K562 (cell line): ENCODE data around the gene RAB6B. TPM values are rescaled to one million over a fixed set of nuclear protein-coding genes. Genes with fewer than 3 reads are reported as not detected.

ENCODE experiments used
- ARID1B ChIP-seq: fragments of 450-650 bp; IDR thresholded peaks from 2 replicates; pipeline ENCODE4 v1.6.1; 2016; ENCODE audit warnings: antibody characterized with exemption, mild to moderate bottlenecking, inconsistent platforms
- ATF7 ChIP-seq: fragments of 450-650 bp; IDR thresholded peaks from 2 replicates; pipeline ENCODE4 v1.7.1; 2014; ENCODE audit warnings: mild to moderate bottlenecking, moderate library complexity
- CC2D1A ChIP-seq: fragments of 450-650 bp; IDR thresholded peaks from 2 replicates; pipeline ENCODE4 v1.6.1; 2017; ENCODE audit warnings: mild to moderate bottlenecking
- CXXC5 ChIP-seq: fragments of 250-450 bp; sonication (Bioruptor Pico); IDR thresholded peaks from 2 replicates; pipeline ENCODE4 v1.8.0; 2022; ENCODE audit warnings: inconsistent platforms, mild to moderate bottlenecking, moderate library complexity
- DPF2 ChIP-seq: fragments of 450-650 bp; IDR thresholded peaks from 2 replicates; pipeline ENCODE4 v1.6.1; 2016
- EP300 ChIP-seq: IDR thresholded peaks from 2 replicates; pipeline ENCODE4 v1.6.1; 2012; ENCODE audit warnings: low read length, improper control_type of control experiment
- GATA2 ChIP-seq: sonication (generic); formaldehyde crosslinking; IDR thresholded peaks from 2 replicates; pipeline ENCODE4 v1.4.0; 2020; ENCODE audit warnings: mild to moderate bottlenecking, missing genetic modification reagents
- JUN ChIP-seq, 2 experiments: sonication (generic) in 1 of 2; formaldehyde crosslinking in 1 of 2; IDR thresholded peaks; 2 replicates each; pipeline versions ENCODE4 v1.6.1 to v1.8.0; 2012 to 2022; ENCODE audit warnings: borderline replicate concordance in 2 of 2, mild to moderate bottlenecking in 2 of 2, improper control_type of control experiment in 1 of 2, low read depth in 1 of 2, low read length in 1 of 2, missing genetic modification reagents in 1 of 2
- MNT ChIP-seq, 2 experiments: fragments of 450-650 bp; conservative IDR thresholded peaks; 2 replicates each; pipeline ENCODE4 v1.6.1; 2017; ENCODE audit warnings: mild to moderate bottlenecking in 2 of 2, moderate library complexity in 2 of 2
- MYNN ChIP-seq, 2 experiments: sonication (generic); formaldehyde crosslinking in 1 of 2; IDR thresholded peaks; 2 replicates each; pipeline versions ENCODE4 v1.5.0 to v1.6.1; 2016 to 2020; ENCODE audit warnings: antibody characterized with exemption in 1 of 2, missing genetic modification reagents in 1 of 2
- NFIC ChIP-seq: fragments of 450-650 bp; IDR thresholded peaks from 2 replicates; pipeline ENCODE4 v1.6.1; 2017; ENCODE audit warnings: mild to moderate bottlenecking, inconsistent platforms
- POLR2AphosphoS5 ChIP-seq: IDR thresholded peaks from 2 replicates; pipeline ENCODE4 v1.6.1; 2011; ENCODE audit warnings: mild to moderate bottlenecking, low read depth, low read length, moderate library complexity; ENCODE audit not compliant: control insufficient read depth, insufficient read depth
- SMARCA4 ChIP-seq: fragments of 450-650 bp; IDR thresholded peaks from 2 replicates; pipeline ENCODE4 v1.6.1; 2016
- SMARCC2 ChIP-seq: fragments of 450-650 bp; IDR thresholded peaks from 2 replicates; pipeline ENCODE4 v1.6.1; 2017; ENCODE audit warnings: antibody characterized with exemption, moderate library complexity, mild to moderate bottlenecking, low read depth
- TEAD4 ChIP-seq, 2 experiments: sonication (generic) in 1 of 2; formaldehyde crosslinking in 1 of 2; IDR thresholded peaks; 2 replicates each; pipeline versions ENCODE4 v1.6.1 to v1.8.0; 2012 to 2022; ENCODE audit warnings: borderline replicate concordance in 1 of 2, inconsistent platforms in 1 of 2, low read length in 1 of 2, mild to moderate bottlenecking in 1 of 2, missing genetic modification reagents in 1 of 2
- TRIM24 ChIP-seq, 2 experiments: fragments of 450-650 bp; IDR thresholded peaks; 2 replicates each; pipeline ENCODE4 v1.6.1; 2016
- ZFX ChIP-seq: sonication (generic); formaldehyde crosslinking; IDR thresholded peaks from 2 replicates; pipeline ENCODE4 v1.8.0; 2022; ENCODE audit warnings: mild to moderate bottlenecking, missing genetic modification reagents, moderate library complexity
- ZNF146 ChIP-seq: IDR thresholded peaks from one replicate; pipeline ENCODE4 v1.6.1; 2018; ENCODE audit warnings: missing compliant biosample characterization; ENCODE audit not compliant: unreplicated experiment
- ZNF644 ChIP-seq: fragments of 200-800 bp; sonication (Bioruptor generic); IDR thresholded peaks from 2 replicates; pipeline ENCODE4 v1.6.1; 2016; ENCODE audit warnings: low read depth, missing genetic modification characterization, missing compliant biosample characterization
- ZNF695 ChIP-seq: fragments of 450-650 bp; formaldehyde crosslinking; IDR thresholded peaks from 2 replicates; pipeline ENCODE4 v1.4.0; 2020; ENCODE audit warnings: mild to moderate bottlenecking, moderate library complexity
- polyA plus RNA-seq, 8 experiments: library from polyadenylated mRNA; depleted of rRNA in 4 of 8; stranded (reverse) in 5 of 8; unstranded in 3 of 8; fragments of >200 nt; fragmentation: Nextera tagmentation in 2 of 8; fragmentation: Illumina TruSeq in 1 of 8; extraction: Ambion mirVana in 2 of 8; extraction: Trizol in 1 of 8; gene quantifications; 2 replicates each; pipeline versions ENCODE4 v1.2.1 to v1.2.3, GENCODE V29; 2011 to 2014; ENCODE audit warnings: inconsistent platforms in 1 of 8, missing spikeins in 1 of 8
- total RNA-seq, 7 experiments: library from RNA; depleted of rRNA in 6 of 7; stranded (reverse); fragments of >200 nt in 6 of 7; fragmentation: Illumina TruSeq in 2 of 7; extraction: Trizol in 2 of 7; gene quantifications; 2 replicates each; pipeline versions ENCODE4 v1.2.1 to v1.2.3, GENCODE V29; 2011 to 2021; ENCODE audit warnings: low replicate concordance in 1 of 7
- TF ChIP-seq, protein P1 (sequence below): sonication (generic); formaldehyde crosslinking; IDR thresholded peaks from 2 replicates; pipeline ENCODE4 v1.8.0; 2022; ENCODE audit warnings: missing genetic modification reagents, mild to moderate bottlenecking, moderate library complexity, borderline replicate concordance
- TF ChIP-seq, protein P2 (sequence below): fragments of 250-450 bp; sonication (Bioruptor Pico); IDR thresholded peaks from 2 replicates; pipeline ENCODE4 v1.5.0; 2020; ENCODE audit warnings: mild to moderate bottlenecking

RAB6B gene
- total and polyA plus RNA-seq, 9 of the 15 experiments (the other 6 are each of a cell fraction or from before 2014, with no cell fraction given), result 0.60 to 18.1 (median 1.5) TPM

- TF ChIP-seq GATA2, result peak; percentile 85
- TF ChIP-seq ZNF695 (CRISPR knock-in tag), result no peak
- peak in 1 of 2 experiments; percentile 56; a peak in 2 of 4 replicates for TF ChIP-seq TRIM24 (IDR thresholded peaks at IDR 0.05)
- TF ChIP-seq POLR2AphosphoS5, result peak; percentile 54; the same call in 1 of the 2 replicates
- TF ChIP-seq CC2D1A, result peak; percentile 15; the same call in 1 of the 2 replicates
- peak; percentile 85 for TF ChIP-seq ATF7
- no peak for TF ChIP-seq ZNF146 (CRISPR knock-in tag)
- peak; percentile 22; the same call in 1 of the 2 replicates for TF ChIP-seq EP300
- peak; percentile 88 for TF ChIP-seq ARID1B
- TF ChIP-seq ZFX (CRISPR knock-in tag), result 0 out of 2 replicates have a peak, but pooled peaks have one; percentile 5
- TF ChIP-seq NFIC, result peak; percentile 90
- TF ChIP-seq, protein P1, sequence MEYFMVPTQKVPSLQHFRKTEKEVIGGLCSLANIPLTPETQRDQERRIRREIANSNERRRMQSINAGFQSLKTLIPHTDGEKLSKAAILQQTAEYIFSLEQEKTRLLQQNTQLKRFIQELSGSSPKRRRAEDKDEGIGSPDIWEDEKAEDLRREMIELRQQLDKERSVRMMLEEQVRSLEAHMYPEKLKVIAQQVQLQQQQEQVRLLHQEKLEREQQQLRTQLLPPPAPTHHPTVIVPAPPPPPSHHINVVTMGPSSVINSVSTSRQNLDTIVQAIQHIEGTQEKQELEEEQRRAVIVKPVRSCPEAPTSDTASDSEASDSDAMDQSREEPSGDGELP (CRISPR knock-in tag), result peak; percentile 98
- TF ChIP-seq SMARCC2, result peak; percentile 51; the same call in 1 of the 2 replicates
- TF ChIP-seq CXXC5 (CRISPR knock-in tag), result peak; percentile 45; the same call in 1 of the 2 replicates
- 0 out of 2 replicates have a peak, but pooled peaks have one; percentile 27 for TF ChIP-seq JUN (IDR thresholded peaks at IDR 0.05; ENCODE audit: borderline replicate concordance, low read depth, low read length)
- no peak for TF ChIP-seq JUN (CRISPR knock-in tag; IDR thresholded peaks at IDR 0.05; ENCODE audit: borderline replicate concordance)
- TF ChIP-seq SMARCA4, result peak; percentile 69
- TF ChIP-seq, protein P2, sequence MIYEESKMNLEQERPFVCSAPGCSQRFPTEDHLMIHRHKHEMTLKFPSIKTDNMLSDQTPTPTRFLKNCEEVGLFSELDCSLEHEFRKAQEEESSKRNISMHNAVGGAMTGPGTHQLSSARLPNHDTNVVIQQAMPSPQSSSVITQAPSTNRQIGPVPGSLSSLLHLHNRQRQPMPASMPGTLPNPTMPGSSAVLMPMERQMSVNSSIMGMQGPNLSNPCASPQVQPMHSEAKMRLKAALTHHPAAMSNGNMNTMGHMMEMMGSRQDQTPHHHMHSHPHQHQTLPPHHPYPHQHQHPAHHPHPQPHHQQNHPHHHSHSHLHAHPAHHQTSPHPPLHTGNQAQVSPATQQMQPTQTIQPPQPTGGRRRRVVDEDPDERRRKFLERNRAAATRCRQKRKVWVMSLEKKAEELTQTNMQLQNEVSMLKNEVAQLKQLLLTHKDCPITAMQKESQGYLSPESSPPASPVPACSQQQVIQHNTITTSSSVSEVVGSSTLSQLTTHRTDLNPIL (CRISPR knock-in tag), result no peak
- no peak for TF ChIP-seq ZNF644 (tag)
- TF ChIP-seq MYNN (IDR thresholded peaks at IDR 0.05), result peak; percentile 79
- no peak for TF ChIP-seq MYNN (CRISPR knock-in tag; IDR thresholded peaks at IDR 0.05)
- peak; percentile 78 for TF ChIP-seq DPF2
- TF ChIP-seq MNT (conservative IDR thresholded peaks at IDR 0.05), result peak in 1 of 2 experiments; percentile 41; a peak in 1 of 4 replicates
- TF ChIP-seq TEAD4 (IDR thresholded peaks at IDR 0.05; ENCODE audit: low read length), result peak; percentile 76
- TF ChIP-seq TEAD4 (CRISPR knock-in tag; IDR thresholded peaks at IDR 0.05; ENCODE audit: borderline replicate concordance), result no peak
These were observed 3.0 kb downstream of the RAB6B start (continued) for GRCh38 chr3:133892541-133893231.
